Mesothelial cell of epicardium (in vitro differentiated cells): ENCODE measurements around the gene HSD11B2. TPM values are rescaled to one million over a fixed set of nuclear protein-coding genes. Genes with fewer than 3 reads are reported as not detected.

Experiments used
- DNase-seq, 2 experiments: peaks; one replicate each; pipeline ENCODE4 v3.0.0; 2021; ENCODE audit warnings: low spot score in 2 of 2; ENCODE audit not compliant: unreplicated experiment in 2 of 2
- H3K27ac Mint-ChIP-seq: 2 replicates; pipeline ENCODE4 v1.8.0; 2021; ENCODE audit warnings: mixed read lengths
- H3K27me3 Mint-ChIP-seq: 2 replicates; pipeline ENCODE4 v1.8.0; 2021; ENCODE audit warnings: low read depth, mixed read lengths
- H3K36me3 Mint-ChIP-seq: 2 replicates; pipeline ENCODE4 v1.8.0; 2021; ENCODE audit warnings: mixed read lengths
- H3K4me1 Mint-ChIP-seq: 2 replicates; pipeline ENCODE4 v1.8.0; 2021; ENCODE audit warnings: mixed read lengths
- H3K4me3 Mint-ChIP-seq: 2 replicates; pipeline ENCODE4 v1.8.0; 2021; ENCODE audit warnings: mild to moderate bottlenecking, moderate library complexity, mixed read lengths
- H3K9me3 Mint-ChIP-seq: 2 replicates; pipeline ENCODE4 v1.8.0; 2021; ENCODE audit warnings: mixed read lengths
- CTCF ChIP-seq: fragments of 200-600 bp; sonication (generic); IDR thresholded peaks from one replicate; pipeline ENCODE4 v1.5.0; 2021; ENCODE audit warnings: antibody characterized with exemption; ENCODE audit not compliant: unreplicated experiment
- total RNA-seq: library from RNA; stranded (reverse); gene quantifications from 3 replicates; pipeline ENCODE4 v1.2.1, GENCODE V29; 2021

HSD11B2 gene
- total RNA-seq, 1 donor from 2014 or later, result 3.7 TPM

- Mint-ChIP-seq H3K27me3 (no peaks in the 10 kb centered on the region), H3K9me3 (no peaks in the 10 kb centered on the region), H3K27ac (peak overlapping the region; percentile 75), H3K36me3 (no peaks in the 10 kb centered on the region), H3K4me3 (no peak overlapping the region), H3K4me1 (peaks cover 24% of the 10 kb centered on the region)
- DNase-seq, result no peak
- TF ChIP-seq CTCF, result no peak
Observed at GRCh38 chr16:67404740-67405226, 26.1 kb upstream of the HSD11B2 start.

GRCh38 chr16:67405336-67405735, 25.6 kb upstream of the HSD11B2 start:
- Mint-ChIP-seq H3K4me1 (peaks cover 23% of the 10 kb centered on the region), H3K27ac (peak overlapping the region; percentile 75), H3K27me3 (no peaks in the 10 kb centered on the region), H3K4me3 (no peak overlapping the region), H3K9me3 (no peaks in the 10 kb centered on the region), H3K36me3 (no peaks in the 10 kb centered on the region)
- TF ChIP-seq CTCF, result no peak
- DNase-seq, result no peak

- H3K27ac Mint-ChIP-seq, result peak overlapping the region; percentile 39
- DNase-seq, result no peak
- no peak for TF ChIP-seq CTCF
- H3K4me1 Mint-ChIP-seq, result peaks cover 23% of the 10 kb centered on the region
- no peaks in the 10 kb centered on the region for H3K27me3 Mint-ChIP-seq
- no peaks in the 10 kb centered on the region for H3K36me3 Mint-ChIP-seq
- no peak overlapping the region for H3K4me3 Mint-ChIP-seq
- H3K9me3 Mint-ChIP-seq, result no peaks in the 10 kb centered on the region
Observed at GRCh38 chr16:67406111-67406971, 24.6 kb upstream of the HSD11B2 start.

GRCh38 chr16:67407176-67407787, 23.6 kb upstream of the HSD11B2 start:
- Mint-ChIP-seq H3K9me3 (no peaks in the 10 kb centered on the region), H3K4me1 (peaks cover 24% of the 10 kb centered on the region)
- no peak for TF ChIP-seq CTCF

GRCh38 chr16:67407788-67408452, 23.0 kb upstream of the HSD11B2 start:
- Mint-ChIP-seq H3K27me3 (no peaks in the 10 kb centered on the region), H3K9me3 (no peaks in the 10 kb centered on the region), H3K4me3 (no peak overlapping the region), H3K36me3 (no peaks in the 10 kb centered on the region), H3K4me1 (peaks cover 25% of the 10 kb centered on the region), H3K27ac (no peak overlapping the region)
- TF ChIP-seq CTCF, result no peak
- DNase-seq, result no peak

More at GRCh38 chr16:67407176-67407787, 23.6 kb upstream of the HSD11B2 start:
- H3K27ac Mint-ChIP-seq, result no peak overlapping the region
- no peak for DNase-seq
- no peaks in the 10 kb centered on the region for H3K27me3 Mint-ChIP-seq
- no peaks in the 10 kb centered on the region for H3K36me3 Mint-ChIP-seq
- H3K4me3 Mint-ChIP-seq, result no peak overlapping the region
